ENCODE measurements around the gene MGAT5B.

The MGAT5B gene

DNA sequence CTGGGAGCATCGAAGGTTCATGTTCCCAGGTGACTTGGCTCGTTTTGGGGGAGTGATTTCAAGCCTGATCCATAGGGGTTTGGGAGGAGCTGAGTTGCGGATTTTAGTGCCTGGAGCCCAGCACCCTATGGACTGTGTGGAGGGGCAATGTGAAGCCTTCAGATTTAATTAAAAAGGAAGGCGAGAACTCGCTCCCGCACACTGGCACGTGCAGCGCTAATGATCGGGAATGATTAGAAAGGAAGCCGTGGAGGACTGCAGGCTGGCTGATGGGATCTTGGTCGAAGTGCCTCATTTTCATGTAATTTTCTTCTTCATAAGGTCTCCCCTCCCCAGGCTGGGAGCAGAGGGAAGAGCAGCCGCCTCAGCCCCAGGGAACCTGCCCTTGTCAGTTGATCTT, 12.8 kb downstream of the MGAT5B start:
- Histone ChIP-seq H3K9ac (ENCODE audit: low read length) (no peak overlapping the region), H2AFZ (ENCODE audit: low read length) (no peak overlapping the region), H3K79me2 (ENCODE audit: low read length) (no peaks in the 10 kb centered on the region), H3K27me3 (replicated peaks; ENCODE audit: insufficient read depth, low read length) (peaks cover 67% of the 10 kb centered on the region), H3F3A (ENCODE audit: insufficient read depth, low read length) (no peaks in the 10 kb centered on the region), H3K4me2 (ENCODE audit: low read depth, low read length) (no peak overlapping the region), H4K20me1 (ENCODE audit: insufficient read depth, low read length) (no peaks in the 10 kb centered on the region), H3K4me1 (ENCODE audit: low read length) (no peaks in the 10 kb centered on the region), H3K36me3 (replicated peaks; ENCODE audit: insufficient read depth, low read length) (no peaks in the 10 kb centered on the region), H3K4me3 (ENCODE audit: low read length) (no peak overlapping the region), H3K9me3 (replicated peaks; ENCODE audit: insufficient read depth, low read length) (no peaks in the 10 kb centered on the region), H3K27ac (ENCODE audit: low read length) (no peak overlapping the region), H3K9me2 (replicated peaks; ENCODE audit: insufficient read depth, low read length) (no peaks in the 10 kb centered on the region)
- no peak for DNase-seq
- TF ChIP-seq EZH2 (optimal IDR thresholded peaks at IDR 0.05; ENCODE audit: low read depth, low read length) (no peak), EZH2phosphoT487 (IDR thresholded peaks at IDR 0.05; ENCODE audit: low read length) (no peak)
- TF ChIP-seq, protein P1, sequence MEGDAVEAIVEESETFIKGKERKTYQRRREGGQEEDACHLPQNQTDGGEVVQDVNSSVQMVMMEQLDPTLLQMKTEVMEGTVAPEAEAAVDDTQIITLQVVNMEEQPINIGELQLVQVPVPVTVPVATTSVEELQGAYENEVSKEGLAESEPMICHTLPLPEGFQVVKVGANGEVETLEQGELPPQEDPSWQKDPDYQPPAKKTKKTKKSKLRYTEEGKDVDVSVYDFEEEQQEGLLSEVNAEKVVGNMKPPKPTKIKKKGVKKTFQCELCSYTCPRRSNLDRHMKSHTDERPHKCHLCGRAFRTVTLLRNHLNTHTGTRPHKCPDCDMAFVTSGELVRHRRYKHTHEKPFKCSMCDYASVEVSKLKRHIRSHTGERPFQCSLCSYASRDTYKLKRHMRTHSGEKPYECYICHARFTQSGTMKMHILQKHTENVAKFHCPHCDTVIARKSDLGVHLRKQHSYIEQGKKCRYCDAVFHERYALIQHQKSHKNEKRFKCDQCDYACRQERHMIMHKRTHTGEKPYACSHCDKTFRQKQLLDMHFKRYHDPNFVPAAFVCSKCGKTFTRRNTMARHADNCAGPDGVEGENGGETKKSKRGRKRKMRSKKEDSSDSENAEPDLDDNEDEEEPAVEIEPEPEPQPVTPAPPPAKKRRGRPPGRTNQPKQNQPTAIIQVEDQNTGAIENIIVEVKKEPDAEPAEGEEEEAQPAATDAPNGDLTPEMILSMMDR (IDR thresholded peaks at IDR 0.05; ENCODE audit: low read length): no peak

DNA sequence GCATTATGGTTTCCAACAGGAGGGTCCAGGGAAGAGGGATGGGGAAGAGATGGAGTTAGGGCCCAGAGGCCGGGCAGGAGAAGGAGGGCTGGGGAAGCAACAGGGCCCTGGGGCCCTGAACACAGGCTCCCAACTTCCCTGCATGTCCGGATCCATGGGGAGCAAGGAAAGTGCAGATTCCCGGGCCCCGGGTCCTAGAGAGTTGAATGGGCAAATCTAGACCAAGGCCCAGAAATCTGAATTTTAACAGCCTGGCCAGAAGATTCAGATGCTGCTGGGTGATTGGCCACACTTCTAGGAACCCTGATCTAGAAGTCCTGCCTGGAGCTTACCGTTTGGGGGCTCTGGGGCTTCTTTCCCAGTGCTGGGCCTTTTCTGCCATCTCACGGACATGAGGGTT, 13.2 kb downstream of the MGAT5B start:
- Histone ChIP-seq H3K4me1 (ENCODE audit: low read length) (no peaks in the 10 kb centered on the region), H4K20me1 (ENCODE audit: insufficient read depth, low read length) (no peaks in the 10 kb centered on the region), H3K27me3 (replicated peaks; ENCODE audit: insufficient read depth, low read length) (peaks cover 69% of the 10 kb centered on the region), H3K9me2 (replicated peaks; ENCODE audit: insufficient read depth, low read length) (no peaks in the 10 kb centered on the region), H3F3A (ENCODE audit: insufficient read depth, low read length) (no peaks in the 10 kb centered on the region), H3K79me2 (ENCODE audit: low read length) (no peaks in the 10 kb centered on the region), H3K4me2 (ENCODE audit: low read depth, low read length) (no peak overlapping the region), H2AFZ (ENCODE audit: low read length) (no peak overlapping the region), H3K36me3 (replicated peaks; ENCODE audit: insufficient read depth, low read length) (no peaks in the 10 kb centered on the region), H3K27ac (ENCODE audit: low read length) (no peak overlapping the region), H3K9ac (ENCODE audit: low read length) (no peak overlapping the region), H3K4me3 (ENCODE audit: low read length) (no peak overlapping the region), H3K9me3 (replicated peaks; ENCODE audit: insufficient read depth, low read length) (no peaks in the 10 kb centered on the region)
- DNase-seq: no peak
- TF ChIP-seq, protein P1 (IDR thresholded peaks at IDR 0.05; ENCODE audit: low read length): no peak
- TF ChIP-seq EZH2 (optimal IDR thresholded peaks at IDR 0.05; ENCODE audit: low read depth, low read length) (no peak), EZH2phosphoT487 (IDR thresholded peaks at IDR 0.05; ENCODE audit: low read length) (no peak)

DNA sequence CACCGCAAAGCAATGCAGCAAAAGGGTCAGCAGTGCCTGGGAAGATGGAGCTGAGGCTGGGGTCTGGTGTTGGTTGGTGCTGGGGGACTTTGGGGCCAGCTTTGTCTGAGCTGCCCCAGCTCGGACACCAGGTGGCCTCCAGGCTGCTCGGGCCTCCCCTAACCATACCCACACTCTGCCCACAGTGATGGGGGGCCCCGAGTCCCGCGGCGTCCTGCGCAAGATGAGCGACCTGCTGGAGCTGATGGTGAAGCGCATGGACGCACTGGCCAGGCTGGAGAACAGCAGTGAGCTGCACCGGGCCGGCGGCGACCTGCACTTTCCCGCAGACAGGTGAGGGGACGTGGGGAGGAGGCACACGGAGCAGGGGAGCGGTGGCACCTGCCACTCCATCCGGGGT, 13.8 kb downstream of the MGAT5B start:
- Histone ChIP-seq H3K4me3 (ENCODE audit: low read length) (no peak overlapping the region), H3K4me1 (ENCODE audit: low read length) (no peaks in the 10 kb centered on the region), H3K9me2 (replicated peaks; ENCODE audit: insufficient read depth, low read length) (no peaks in the 10 kb centered on the region), H3K4me2 (ENCODE audit: low read depth, low read length) (no peak overlapping the region), H3K27me3 (replicated peaks; ENCODE audit: insufficient read depth, low read length) (peaks cover 71% of the 10 kb centered on the region), H4K20me1 (ENCODE audit: insufficient read depth, low read length) (no peaks in the 10 kb centered on the region), H3K36me3 (replicated peaks; ENCODE audit: insufficient read depth, low read length) (no peaks in the 10 kb centered on the region), H3K27ac (ENCODE audit: low read length) (no peak overlapping the region), H3F3A (ENCODE audit: insufficient read depth, low read length) (no peaks in the 10 kb centered on the region), H3K9ac (ENCODE audit: low read length) (no peak overlapping the region), H3K79me2 (ENCODE audit: low read length) (no peaks in the 10 kb centered on the region), H3K9me3 (replicated peaks; ENCODE audit: insufficient read depth, low read length) (no peaks in the 10 kb centered on the region), H2AFZ (ENCODE audit: low read length) (no peak overlapping the region)
- DNase-seq: no peak
- TF ChIP-seq, protein P1 (IDR thresholded peaks at IDR 0.05; ENCODE audit: low read length): no peak
- TF ChIP-seq EZH2 (optimal IDR thresholded peaks at IDR 0.05; ENCODE audit: low read depth, low read length) (no peak), EZH2phosphoT487 (IDR thresholded peaks at IDR 0.05; ENCODE audit: low read length) (no peak)
